Erythroblast (primary cell): ENCODE measurements around the gene TRIOBP.
"Not testable (repeated sequence)": the region's sequence is repeated elsewhere in the genome, so short reads cannot be mapped to it uniquely, and the experiment has no call there.

Experiments used
- GATA1 ChIP-seq: IDR thresholded peaks from 2 replicates; pipeline ENCODE4 v1.6.1; 2011; ENCODE audit warnings: low read depth, mild to moderate bottlenecking, control low read depth, low read length, moderate library complexity
- POLR2A ChIP-seq: IDR thresholded peaks from 2 replicates; pipeline ENCODE4 v1.6.1; 2011; ENCODE audit warnings: mild to moderate bottlenecking, low read length

GRCh38 chr22:37717235-37717634, 20.4 kb downstream of the TRIOBP start:
- TF ChIP-seq GATA1, POLR2A: not testable (repeated sequence)
